OCI-LY3 (cell line): ENCODE results near the gene CD84.

ENCODE experiments used
- EZH2phosphoT487 ChIP-seq: fragments of 200-600 bp; shearing (Covaris generic); IDR thresholded peaks from 2 replicates; pipeline ENCODE4 v1.6.1; 2018; ENCODE audit warnings: antibody characterized with exemption, mixed run types, low read depth
- TF ChIP-seq, protein P1 (sequence below): fragments of 200-600, 300-600 bp; sonication (generic); IDR thresholded peaks from 2 replicates; pipeline ENCODE4 v1.5.1; 2014; ENCODE audit warnings: antibody characterized with exemption, low read length, low read depth

GRCh38 chr1:160580221-160580812 lies 1.0 kb upstream of the CD84 start:
- TF ChIP-seq, protein P1, sequence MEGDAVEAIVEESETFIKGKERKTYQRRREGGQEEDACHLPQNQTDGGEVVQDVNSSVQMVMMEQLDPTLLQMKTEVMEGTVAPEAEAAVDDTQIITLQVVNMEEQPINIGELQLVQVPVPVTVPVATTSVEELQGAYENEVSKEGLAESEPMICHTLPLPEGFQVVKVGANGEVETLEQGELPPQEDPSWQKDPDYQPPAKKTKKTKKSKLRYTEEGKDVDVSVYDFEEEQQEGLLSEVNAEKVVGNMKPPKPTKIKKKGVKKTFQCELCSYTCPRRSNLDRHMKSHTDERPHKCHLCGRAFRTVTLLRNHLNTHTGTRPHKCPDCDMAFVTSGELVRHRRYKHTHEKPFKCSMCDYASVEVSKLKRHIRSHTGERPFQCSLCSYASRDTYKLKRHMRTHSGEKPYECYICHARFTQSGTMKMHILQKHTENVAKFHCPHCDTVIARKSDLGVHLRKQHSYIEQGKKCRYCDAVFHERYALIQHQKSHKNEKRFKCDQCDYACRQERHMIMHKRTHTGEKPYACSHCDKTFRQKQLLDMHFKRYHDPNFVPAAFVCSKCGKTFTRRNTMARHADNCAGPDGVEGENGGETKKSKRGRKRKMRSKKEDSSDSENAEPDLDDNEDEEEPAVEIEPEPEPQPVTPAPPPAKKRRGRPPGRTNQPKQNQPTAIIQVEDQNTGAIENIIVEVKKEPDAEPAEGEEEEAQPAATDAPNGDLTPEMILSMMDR = no peak
- no peak for TF ChIP-seq EZH2phosphoT487
